ENCODE results near the gene TSPYL4. TPM values are rescaled to one million over a fixed set of nuclear protein-coding genes. Genes with fewer than 3 reads are reported as not detected.

The TSPYL4 gene
- total and polyA plus RNA-seq, 2 donors from 2014 or later, result 15.2 to 25.8 TPM

GRCh38 chr6:116291701-116292396 lies 38.0 kb upstream of the TSPYL4 start:
- no peak for TF ChIP-seq CTCF (IDR thresholded peaks at IDR 0.05; ENCODE audit: borderline replicate concordance, extremely low read depth, insufficient read depth)
- intact Hi-C loops (cut with DNase I), result loop anchor here (10.0 kb wide), 1 partner anchor 243 kb away; no protein-coding TSS in a partner anchor
- Histone ChIP-seq H3K36me3 (ENCODE audit: control insufficient read depth in 2 of 3, insufficient read depth in 3 of 3, low read length in 3 of 3) (no peaks in the 10 kb centered on the region), H3K9me3 (ENCODE audit: control insufficient read depth in 2 of 3, insufficient read depth in 1 of 3, low read length in 3 of 3) (no peaks in the 10 kb centered on the region), H3K9ac (ENCODE audit: low read length in 3 of 3) (no peak overlapping the region), H3K4me1 (ENCODE audit: control insufficient read depth in 2 of 3, insufficient read depth in 2 of 3, low read depth in 1 of 3, low read length in 3 of 3) (no peaks in the 10 kb centered on the region), H3K27ac (ENCODE audit: low read depth in 2 of 2, low read length in 2 of 2) (no peak overlapping the region), H3K4me3 (ENCODE audit: low read length in 3 of 3) (no peak overlapping the region), H3K27me3 (ENCODE audit: control insufficient read depth, insufficient read depth, low read length) (no peaks in the 10 kb centered on the region)
- FAIRE-seq (no peak), DNase-seq (no peak)

GRCh38 chr6:116290799-116291198 lies 36.9 kb upstream of the TSPYL4 start:
- intact Hi-C loops (cut with DNase I), result loop anchor here (10.0 kb wide), 1 partner anchor 244 kb away; no protein-coding TSS in a partner anchor
- Histone ChIP-seq H3K9ac (ENCODE audit: low read length in 3 of 3) (no peak overlapping the region), H3K36me3 (ENCODE audit: control insufficient read depth in 2 of 3, insufficient read depth in 3 of 3, low read length in 3 of 3) (no peaks in the 10 kb centered on the region), H3K9me3 (ENCODE audit: control insufficient read depth in 2 of 3, insufficient read depth in 1 of 3, low read length in 3 of 3) (no peaks in the 10 kb centered on the region), H3K27ac (ENCODE audit: low read depth in 2 of 2, low read length in 2 of 2) (no peak overlapping the region), H3K4me3 (ENCODE audit: low read length in 3 of 3) (no peak overlapping the region), H3K4me1 (ENCODE audit: control insufficient read depth in 2 of 3, insufficient read depth in 2 of 3, low read depth in 1 of 3, low read length in 3 of 3) (no peaks in the 10 kb centered on the region), H3K27me3 (ENCODE audit: control insufficient read depth, insufficient read depth, low read length) (no peaks in the 10 kb centered on the region)
- FAIRE-seq (no peak), DNase-seq (no peak)
- TF ChIP-seq CTCF (IDR thresholded peaks at IDR 0.05; ENCODE audit: borderline replicate concordance, extremely low read depth, insufficient read depth), result no peak

GRCh38 chr6:116289876-116290275 lies 36.0 kb upstream of the TSPYL4 start:
- FAIRE-seq (no peak), DNase-seq (no peak)
- Histone ChIP-seq H3K27ac (ENCODE audit: low read depth in 2 of 2, low read length in 2 of 2) (no peak overlapping the region), H3K4me3 (ENCODE audit: low read length in 3 of 3) (no peak overlapping the region), H3K4me1 (ENCODE audit: control insufficient read depth in 2 of 3, insufficient read depth in 2 of 3, low read depth in 1 of 3, low read length in 3 of 3) (no peaks in the 10 kb centered on the region), H3K27me3 (ENCODE audit: control insufficient read depth, insufficient read depth, low read length) (no peaks in the 10 kb centered on the region), H3K9ac (ENCODE audit: low read length in 3 of 3) (no peak overlapping the region), H3K9me3 (ENCODE audit: control insufficient read depth in 2 of 3, insufficient read depth in 1 of 3, low read length in 3 of 3) (no peaks in the 10 kb centered on the region), H3K36me3 (ENCODE audit: control insufficient read depth in 2 of 3, insufficient read depth in 3 of 3, low read length in 3 of 3) (no peaks in the 10 kb centered on the region)
- intact Hi-C loops (cut with DNase I), result loop anchor here (10.0 kb wide), 2 partner anchors 245 to 275 kb away; no protein-coding TSS in a partner anchor
- no peak for TF ChIP-seq CTCF (IDR thresholded peaks at IDR 0.05; ENCODE audit: borderline replicate concordance, extremely low read depth, insufficient read depth)
